Cardiac septum (tissue), 1 donor: ENCODE results near the gene IL19. TPM values are rescaled to one million over a fixed set of nuclear protein-coding genes. Genes with fewer than 3 reads are reported as not detected.

Source experiments
- DNase-seq: peaks from one replicate; pipeline ENCODE4 v3.0.0-alpha.2; 2020; ENCODE audit warnings: low spot score
- intact Hi-C: fragments of 100-400 bp; cut with DNase I; formaldehyde crosslinking; loops from one replicate; pipeline ENCODE4 v1.14.0; 2022
- total RNA-seq: library from RNA; stranded (reverse); fragmentation: NEBNext Ultra II Directional; extraction: Animal tissue kit (Norgen Biotek cat#: 25700); gene quantifications from one replicate; pipeline ENCODE4 v1.2.1, GENCODE V29; 2021
- donor health status: DM: no; HTN: no; CAD: no.

The IL19 gene
- total RNA-seq, 1 donor from 2014 or later: not detected

GRCh38 chr1:206794294-206794908 lies 23.8 kb downstream of the IL19 start:
- intact Hi-C loops: no loop called here
- DNase-seq: no peak

DNA sequence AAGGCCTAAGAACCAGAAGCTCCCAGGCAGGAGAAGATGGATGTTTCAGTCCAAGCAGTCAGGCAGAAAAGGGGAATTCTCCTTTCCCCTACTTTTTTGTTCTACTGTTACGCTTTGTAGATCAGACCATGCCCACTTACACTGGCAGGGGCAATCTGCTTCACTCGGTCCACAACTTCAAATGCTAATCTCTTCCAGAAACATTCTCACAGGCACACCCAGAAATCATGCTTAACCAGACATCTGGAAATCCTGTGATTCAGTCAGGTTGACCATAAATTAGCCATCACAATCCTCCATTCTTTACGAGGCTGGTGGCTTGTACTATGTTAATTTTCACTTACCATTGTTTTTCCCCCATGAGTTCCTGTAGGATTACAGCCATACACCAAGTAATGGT lies 25.5 kb downstream of the IL19 start:
- intact Hi-C loops: no loop called here
- no peak for DNase-seq

GRCh38 chr1:206796981-206797402 lies 26.4 kb downstream of the IL19 start:
- no peak for DNase-seq
- intact Hi-C loops: no loop called here

- no peak for DNase-seq
- intact Hi-C loops: no loop called here
Observed at GRCh38 chr1:206797534-206798383, 27.2 kb downstream of the IL19 start.

DNA sequence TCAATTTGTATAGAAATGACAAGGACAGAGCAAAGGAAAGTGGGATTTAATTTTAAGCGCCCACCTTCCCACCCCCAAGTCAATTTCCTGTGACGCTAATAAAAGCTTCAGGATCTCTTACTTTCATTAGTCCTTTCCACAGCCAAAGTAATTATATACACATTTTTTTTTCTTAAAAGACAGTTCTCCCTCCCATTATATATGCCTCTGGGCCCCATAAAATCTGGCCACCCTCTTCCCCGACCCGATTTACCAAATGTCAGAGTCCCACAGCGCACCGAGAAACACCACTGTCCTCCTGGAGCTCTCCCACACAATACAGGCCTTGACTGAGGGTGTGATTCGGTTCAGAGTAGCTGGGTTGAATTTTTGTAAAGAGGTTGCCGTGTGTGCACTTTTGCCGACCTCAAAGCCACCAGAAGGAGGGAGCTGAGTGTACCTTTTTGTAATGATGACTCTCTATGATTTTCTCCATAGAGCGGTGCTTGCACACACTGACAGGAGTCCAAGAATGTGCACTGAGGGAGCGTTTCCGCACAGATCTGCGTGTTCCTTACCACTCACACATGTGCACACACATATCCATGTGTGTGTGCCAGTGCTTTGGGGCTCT lies 27.9 kb downstream of the IL19 start:
- no peak for DNase-seq
- intact Hi-C loops: no loop called here

- DNase-seq: no peak
- intact Hi-C loops: no loop called here
Observed at GRCh38 chr1:206799311-206799710, 28.7 kb downstream of the IL19 start.

- intact Hi-C loops: no loop called here
- no peak for DNase-seq
Observed at GRCh38 chr1:206800411-206800810, 29.8 kb downstream of the IL19 start.

- intact Hi-C loops: no loop called here
- no peak for DNase-seq
Observed at GRCh38 chr1:206800891-206801290, 30.3 kb downstream of the IL19 start.

- intact Hi-C loops: no loop called here
- no peak for DNase-seq
Observed at GRCh38 chr1:206801467-206801866, 30.9 kb downstream of the IL19 start.

- intact Hi-C loops: no loop called here
- no peak for DNase-seq
Observed at GRCh38 chr1:206802401-206802800, 31.8 kb downstream of the IL19 start.

- intact Hi-C loops: no loop called here
- DNase-seq: no peak
Observed at GRCh38 chr1:206803221-206803730, 32.7 kb downstream of the IL19 start.

- intact Hi-C loops: no loop called here
- no peak for DNase-seq
Observed at GRCh38 chr1:206804156-206804737, 33.7 kb downstream of the IL19 start.

DNA sequence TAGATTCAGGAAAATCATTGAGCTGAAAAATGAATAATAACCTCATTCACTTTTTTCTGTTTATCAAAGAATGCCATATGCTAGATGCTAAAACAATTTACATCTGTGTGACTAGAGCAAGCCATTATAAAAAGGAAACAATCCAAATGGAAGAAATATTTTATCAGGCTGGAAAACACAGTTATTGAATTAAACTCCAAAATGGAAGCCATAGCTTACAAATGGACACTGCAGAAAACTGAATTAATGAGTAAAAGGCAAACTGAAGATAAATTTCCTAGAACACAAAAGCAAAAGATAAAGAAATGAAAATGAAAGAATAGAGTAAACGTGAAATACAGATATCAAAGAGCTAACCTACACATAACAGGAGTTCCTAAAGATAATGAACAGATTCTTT lies 34.8 kb downstream of the IL19 start:
- intact Hi-C loops: loop anchor here (5.0 kb wide), 1 partner anchor 78 kb away; no protein-coding TSS in a partner anchor
- no peak for DNase-seq

DNA sequence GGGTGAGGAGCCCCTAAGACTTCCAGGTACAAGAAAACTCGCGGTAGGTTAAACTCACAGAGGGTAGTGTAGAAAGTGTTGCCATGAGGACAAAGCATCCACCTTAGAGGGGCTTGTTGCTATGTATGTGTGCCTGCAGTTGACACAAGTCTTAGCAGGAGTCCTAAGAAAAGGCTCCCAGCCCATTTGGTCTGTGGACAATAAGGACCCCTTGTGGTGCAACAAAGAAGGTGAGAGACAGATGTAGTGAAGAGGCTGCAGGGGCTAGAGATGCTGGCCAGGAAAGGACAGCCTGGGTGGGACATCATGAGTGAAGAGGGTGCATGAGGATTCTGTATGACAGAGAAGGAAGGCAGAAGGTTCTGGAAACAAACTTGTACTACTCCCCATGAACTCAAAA lies 38.0 kb downstream of the IL19 start:
- intact Hi-C loops: loop anchor here (1.0 to 5.0 kb wide), 3 partner anchors 81 to 175 kb away; no protein-coding TSS in a partner anchor

GRCh38 chr1:206809504-206810084 lies 39.0 kb downstream of the IL19 start:
- intact Hi-C loops: loop anchor here (2.0 to 5.0 kb wide), 2 partner anchors 82 to 101 kb away; no protein-coding TSS in a partner anchor
- no peak for DNase-seq

More for the DNA sequence above, 38.0 kb downstream of the IL19 start:
- no peak for DNase-seq

- no peak for DNase-seq
- intact Hi-C loops: no loop called here
Observed at GRCh38 chr1:206812471-206812870, 41.9 kb downstream of the IL19 start.

DNA sequence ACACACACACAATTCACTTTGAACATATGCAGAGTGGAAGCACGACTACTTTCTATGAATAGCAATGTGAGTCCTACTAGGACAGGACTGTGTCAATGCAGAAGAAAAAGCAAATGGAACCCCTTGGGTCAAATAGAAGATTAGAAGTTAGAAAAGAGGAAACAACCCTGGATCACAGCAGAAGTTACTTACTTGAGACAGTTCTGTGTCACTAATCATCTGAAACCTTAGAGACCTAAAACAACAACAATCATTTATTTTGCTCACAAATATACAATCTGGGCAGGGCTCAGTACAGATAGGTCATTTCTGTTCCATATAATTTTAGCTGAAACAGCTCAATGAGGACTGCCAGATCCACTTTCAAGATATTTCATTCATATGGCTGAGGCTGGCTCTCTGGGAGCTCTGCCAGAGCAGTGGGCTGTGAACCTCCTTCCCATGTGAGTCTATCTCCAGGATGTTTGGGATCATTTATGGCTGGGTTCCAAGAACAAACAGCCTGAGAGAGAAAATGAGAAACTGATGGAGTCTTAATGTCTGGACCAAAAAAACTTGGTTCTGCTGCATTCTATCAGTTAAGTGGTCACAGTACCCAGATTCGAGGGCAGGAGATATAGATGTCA lies 44.3 kb downstream of the IL19 start:
- no peak for DNase-seq
- intact Hi-C loops: no loop called here

DNA sequence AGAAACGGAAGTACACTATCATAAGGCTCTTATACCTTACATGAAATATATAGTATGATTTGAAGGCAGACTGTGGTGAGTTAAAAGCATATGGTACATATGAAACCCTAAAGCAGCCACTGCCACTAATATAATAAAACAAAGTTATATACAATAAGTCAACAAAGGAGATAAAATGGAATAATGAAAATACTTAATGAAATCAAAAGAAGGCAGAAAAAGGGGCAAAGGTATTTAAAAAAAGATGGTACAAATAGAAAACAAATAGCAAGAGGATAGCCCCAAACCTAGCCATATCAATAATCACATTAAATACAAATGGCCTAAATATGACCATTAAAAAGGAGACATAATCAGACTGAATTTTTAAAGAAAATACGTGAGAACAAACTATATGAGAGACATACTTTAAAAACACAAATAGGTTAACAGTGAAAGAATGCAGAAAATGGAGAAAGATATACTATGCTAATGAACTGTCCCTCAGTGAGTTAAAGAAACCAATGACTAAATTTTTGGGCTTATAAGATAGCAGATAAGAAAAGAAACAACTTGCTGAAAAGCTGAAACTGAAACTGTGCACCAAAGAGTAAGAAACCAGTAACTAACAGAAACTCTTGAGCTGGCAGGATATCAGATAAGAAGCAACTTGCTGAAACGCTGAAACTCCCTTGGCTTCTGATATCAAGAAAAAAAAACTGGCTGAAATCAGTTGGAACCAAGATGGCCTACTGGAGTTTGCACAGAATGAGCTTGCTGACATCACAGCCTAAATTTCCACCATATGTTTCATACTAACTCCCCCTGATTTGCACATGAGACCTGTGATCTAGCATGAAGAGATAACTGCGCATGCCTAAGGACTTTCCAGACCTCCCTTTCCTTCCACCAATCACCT lies 46.1 kb downstream of the IL19 start:
- DNase-seq: no peak
- intact Hi-C loops: no loop called here
